ENCODE results near the gene ZNF236. TPM values are rescaled to one million over a fixed set of nuclear protein-coding genes. Genes with fewer than 3 reads are reported as not detected.
"Not testable (repeated sequence)": the region's sequence is repeated elsewhere in the genome, so short reads cannot be mapped to it uniquely, and the experiment has no call there.

Gene ZNF236
- total and polyA plus RNA-seq, 2 of the 8 experiments (the other 6 are each of a cell fraction or from before 2014, with no cell fraction given) = 6.7 to 14.5 TPM

- H2BK5ac ChIP-seq (ENCODE audit: low read depth, low read length); H4K91ac ChIP-seq (replicated peaks; ENCODE audit: insufficient read length, low read length); H2BK12ac ChIP-seq (ENCODE audit: low read depth, low read length); H2BK20ac ChIP-seq (ENCODE audit: low read length); H3K23ac ChIP-seq (ENCODE audit: insufficient read length); H3K27ac ChIP-seq (ENCODE audit: low read depth, low read length); POLR2A ChIA-PET (ENCODE audit: partially characterized antibody); DNase-seq (ENCODE audit: low read depth in 1 of 2, low spot score in 2 of 2); H3K4ac ChIP-seq (replicated peaks; ENCODE audit: insufficient read length, low read depth, low read length); H4K8ac ChIP-seq (ENCODE audit: extremely low read depth, insufficient read depth, low read length); H4K20me1 ChIP-seq (replicated peaks in 1 of 2; ENCODE audit: control insufficient read depth in 1 of 2, insufficient read depth in 2 of 2, low read length in 2 of 2); H2BK15ac ChIP-seq (ENCODE audit: low read length); H3K79me2 ChIP-seq (ENCODE audit: control insufficient read depth in 1 of 2, insufficient read depth in 2 of 2, low read length in 2 of 2); H3K9me3 ChIP-seq (ENCODE audit: insufficient read depth in 2 of 2, low read depth in 1 of 2, low read length in 1 of 2); H3K36me3 ChIP-seq (ENCODE audit: control insufficient read depth in 2 of 4, insufficient read depth in 4 of 4, low read length in 3 of 4); H3K23me2 ChIP-seq (ENCODE audit: low read depth, low read length); H2BK120ac ChIP-seq (replicated peaks; ENCODE audit: low read depth, low read length); H3K79me1 ChIP-seq (ENCODE audit: low read depth, low read length); H3K56ac ChIP-seq (replicated peaks; ENCODE audit: insufficient read length, low read depth, low read length); H2AK5ac ChIP-seq (ENCODE audit: low read depth, low read length); H4K5ac ChIP-seq (ENCODE audit: insufficient read length, low read depth, low read length); H3K27me3 ChIP-seq (replicated peaks in 1 of 4; ENCODE audit: control insufficient read depth in 3 of 4, extremely low read depth in 1 of 4, insufficient read depth in 3 of 4, low read length in 3 of 4); H3K14ac ChIP-seq (ENCODE audit: insufficient read length); H3K18ac ChIP-seq (ENCODE audit: extremely low read depth, low read length); H3K4me2 ChIP-seq (ENCODE audit: insufficient read depth in 1 of 2, low read depth in 2 of 2, low read length in 2 of 2); H3K4me1 ChIP-seq (replicated peaks in 1 of 4; ENCODE audit: control insufficient read depth in 3 of 4, insufficient read depth in 4 of 4, low read length in 3 of 4); H2AFZ ChIP-seq (ENCODE audit: low read length); FAIRE-seq; H3K4me3 ChIP-seq (ENCODE audit: extremely low read depth in 1 of 4, insufficient read depth in 2 of 4, low read depth in 3 of 4, low read length in 4 of 4); H3K9ac ChIP-seq (replicated peaks in 1 of 4; ENCODE audit: extremely low read depth in 1 of 4, low read depth in 3 of 4, low read length in 3 of 4): not testable (repeated sequence)
- CTCF ChIA-PET (ENCODE audit: partially characterized antibody) = interaction anchor here (0.7 to 2.6 kb wide), 9 partner anchors 9 to 59 kb away, joined by 3 to 10 read pairs (median 4); no protein-coding TSS in a partner anchor
- WGBS, 2 experiments (ENCODE audit: extremely low coverage in 1 of 2, insufficient coverage in 1 of 2, insufficient read length in 1 of 2, insufficient replicate concordance in 2 of 2, low coverage in 1 of 2, low lambda C conversion rate in 2 of 2, missing lambda C conversion rate in 1 of 2) = 96% methylated on average over 8 of the region's 8 CpGs; no CpG with 5 or more reads in 1 of the 2 experiments
These were observed 122.0 kb downstream of the ZNF236 start for GRCh38 chr18:76944346-76944745.

Data from H1 (cell line).